PFSK-1 (cell line): ENCODE measurements around the gene AKAP7.

Experiments used
- FOXP2 ChIP-seq: optimal IDR thresholded peaks from 2 replicates; pipeline ENCODE3; 2011; ENCODE audit warnings: borderline replicate concordance, control low read depth, inconsistent platforms; ENCODE audit not compliant: insufficient read depth; ENCODE audit errors: extremely low read length, extremely low read depth
- POLR2AphosphoS5 ChIP-seq: IDR thresholded peaks from 2 replicates; pipeline ENCODE4 v1.6.1; 2012; ENCODE audit warnings: low read depth, mild to moderate bottlenecking, control low read depth, low read length, moderate library complexity
- SIN3A ChIP-seq: IDR thresholded peaks from 2 replicates; pipeline ENCODE4 v1.6.1; 2012; ENCODE audit warnings: mild to moderate bottlenecking, low read length, moderate library complexity, borderline replicate concordance; ENCODE audit not compliant: insufficient read depth
- TAF1 ChIP-seq: IDR thresholded peaks from 2 replicates; pipeline ENCODE4 v1.6.1; 2012; ENCODE audit warnings: low read length, control low read depth, borderline replicate concordance; ENCODE audit not compliant: insufficient read depth
- TF ChIP-seq, protein P1 (sequence below), 2 experiments: IDR thresholded peaks; 2 replicates each; pipeline versions ENCODE4 v1.6.1 to v1.8.0; 2011 to 2012; ENCODE audit warnings: low read depth in 2 of 2, low read length in 2 of 2, control low read depth in 1 of 2, inconsistent platforms in 1 of 2, mild to moderate bottlenecking in 1 of 2, moderate library complexity in 1 of 2; ENCODE audit not compliant: insufficient read depth in 1 of 2

AKAP7 gene

DNA sequence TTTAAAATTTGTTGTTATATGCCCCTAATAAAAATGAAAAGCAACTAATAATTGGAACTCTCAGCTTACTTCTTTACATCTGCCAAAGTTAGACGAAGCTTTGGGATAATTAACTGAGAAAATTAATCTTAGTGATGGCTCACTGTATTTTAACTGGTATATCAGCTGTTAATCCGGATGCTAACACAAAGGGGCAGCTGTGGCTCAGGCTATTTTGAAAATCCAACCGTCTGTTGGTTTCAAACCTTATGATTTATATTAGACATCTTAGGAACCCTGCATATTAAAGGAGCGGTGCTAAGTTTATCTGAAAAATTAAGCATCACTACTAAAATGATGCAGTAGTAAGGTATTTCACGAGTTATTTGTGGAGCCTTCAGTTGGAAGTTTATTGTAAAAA lies 96.6 kb downstream of the AKAP7 start:
- TF ChIP-seq FOXP2 (no peak), TAF1 (no peak), SIN3A (no peak), POLR2AphosphoS5 (no peak)
- TF ChIP-seq, protein P1, sequence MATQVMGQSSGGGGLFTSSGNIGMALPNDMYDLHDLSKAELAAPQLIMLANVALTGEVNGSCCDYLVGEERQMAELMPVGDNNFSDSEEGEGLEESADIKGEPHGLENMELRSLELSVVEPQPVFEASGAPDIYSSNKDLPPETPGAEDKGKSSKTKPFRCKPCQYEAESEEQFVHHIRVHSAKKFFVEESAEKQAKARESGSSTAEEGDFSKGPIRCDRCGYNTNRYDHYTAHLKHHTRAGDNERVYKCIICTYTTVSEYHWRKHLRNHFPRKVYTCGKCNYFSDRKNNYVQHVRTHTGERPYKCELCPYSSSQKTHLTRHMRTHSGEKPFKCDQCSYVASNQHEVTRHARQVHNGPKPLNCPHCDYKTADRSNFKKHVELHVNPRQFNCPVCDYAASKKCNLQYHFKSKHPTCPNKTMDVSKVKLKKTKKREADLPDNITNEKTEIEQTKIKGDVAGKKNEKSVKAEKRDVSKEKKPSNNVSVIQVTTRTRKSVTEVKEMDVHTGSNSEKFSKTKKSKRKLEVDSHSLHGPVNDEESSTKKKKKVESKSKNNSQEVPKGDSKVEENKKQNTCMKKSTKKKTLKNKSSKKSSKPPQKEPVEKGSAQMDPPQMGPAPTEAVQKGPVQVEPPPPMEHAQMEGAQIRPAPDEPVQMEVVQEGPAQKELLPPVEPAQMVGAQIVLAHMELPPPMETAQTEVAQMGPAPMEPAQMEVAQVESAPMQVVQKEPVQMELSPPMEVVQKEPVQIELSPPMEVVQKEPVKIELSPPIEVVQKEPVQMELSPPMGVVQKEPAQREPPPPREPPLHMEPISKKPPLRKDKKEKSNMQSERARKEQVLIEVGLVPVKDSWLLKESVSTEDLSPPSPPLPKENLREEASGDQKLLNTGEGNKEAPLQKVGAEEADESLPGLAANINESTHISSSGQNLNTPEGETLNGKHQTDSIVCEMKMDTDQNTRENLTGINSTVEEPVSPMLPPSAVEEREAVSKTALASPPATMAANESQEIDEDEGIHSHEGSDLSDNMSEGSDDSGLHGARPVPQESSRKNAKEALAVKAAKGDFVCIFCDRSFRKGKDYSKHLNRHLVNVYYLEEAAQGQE (IDR thresholded peaks at IDR 0.05; ENCODE audit: insufficient read depth in 1 of 2, low read depth in 2 of 2, low read length in 2 of 2), result no peak

GRCh38 chr6:131244942-131245341 lies 109.7 kb downstream of the AKAP7 start:
- no peak for TF ChIP-seq SIN3A
- TF ChIP-seq TAF1, result no peak
- no peak for TF ChIP-seq FOXP2

GRCh38 chr6:131250122-131250521 lies 114.9 kb downstream of the AKAP7 start:
- no peak for TF ChIP-seq FOXP2
- no peak for TF ChIP-seq POLR2AphosphoS5
- no peak for TF ChIP-seq SIN3A
- no peak for TF ChIP-seq TAF1
- TF ChIP-seq, protein P1 (IDR thresholded peaks at IDR 0.05; ENCODE audit: insufficient read depth in 1 of 2, low read depth in 2 of 2, low read length in 2 of 2), result no peak

DNA sequence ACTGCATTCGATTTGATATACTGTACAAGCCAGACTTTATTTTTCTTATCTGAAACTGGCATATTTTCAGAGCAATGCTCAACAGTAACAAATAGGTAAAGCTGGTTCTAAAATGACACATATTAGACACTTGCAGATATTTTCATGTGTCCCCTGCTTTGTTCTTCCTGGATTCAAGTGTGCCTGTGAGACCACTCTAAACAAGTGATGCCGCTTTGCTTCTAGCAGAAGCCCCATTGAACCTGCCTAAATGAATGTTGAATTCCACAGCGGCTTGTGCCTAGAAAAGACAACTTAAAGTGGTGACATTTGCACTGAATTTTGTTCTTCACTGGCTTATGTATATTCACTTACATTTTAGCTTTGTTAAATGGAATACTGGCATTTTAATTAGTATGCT lies 115.7 kb downstream of the AKAP7 start:
- TF ChIP-seq POLR2AphosphoS5 (no peak), SIN3A (no peak), TAF1 (no peak), FOXP2 (no peak)
- TF ChIP-seq, protein P1 (IDR thresholded peaks at IDR 0.05; ENCODE audit: insufficient read depth in 1 of 2, low read depth in 2 of 2, low read length in 2 of 2), result no peak

DNA sequence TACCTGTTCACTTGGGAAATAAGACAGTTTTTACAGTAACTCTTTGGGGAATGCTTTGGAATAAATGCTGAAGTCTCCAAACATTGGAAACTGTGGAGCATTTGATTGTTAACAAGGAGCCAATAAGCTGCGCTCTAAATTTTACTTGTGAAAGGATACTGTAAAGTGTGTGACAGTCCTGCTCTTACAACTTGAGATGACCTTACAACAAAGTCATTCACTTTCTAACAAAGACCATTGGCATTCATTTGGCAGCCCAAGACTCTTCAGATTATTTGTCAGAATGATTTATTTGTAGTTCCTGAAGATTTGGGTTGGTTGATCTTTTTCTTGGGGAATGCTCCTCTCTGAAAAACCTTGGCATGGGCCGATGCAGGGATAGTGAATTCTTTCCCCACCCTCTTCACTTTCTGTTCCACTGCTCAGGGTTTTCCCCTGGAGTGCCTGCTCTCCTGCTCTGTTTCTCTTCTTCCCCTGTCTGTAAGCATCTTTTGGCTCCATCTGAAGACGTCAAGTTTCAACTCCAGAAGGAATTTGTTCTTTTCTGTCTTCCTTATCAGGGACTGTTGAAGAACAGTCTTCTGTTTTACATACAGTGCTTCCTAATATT lies 116.4 kb downstream of the AKAP7 start:
- TF ChIP-seq, protein P1 (IDR thresholded peaks at IDR 0.05; ENCODE audit: insufficient read depth in 1 of 2, low read depth in 2 of 2, low read length in 2 of 2), result no peak
- TF ChIP-seq POLR2AphosphoS5 (no peak), SIN3A (no peak), FOXP2 (no peak), TAF1 (no peak)
